SK-N-SH (cell line): ENCODE results near the gene PCNX2. TPM values are rescaled to one million over a fixed set of nuclear protein-coding genes. Genes with fewer than 3 reads are reported as not detected.

Experiments
- CTCF ChIA-PET: fragments of 300-600, 350-600 bp; formaldehyde crosslinking; extraction: SDS; loops from one replicate; lab custom pipeline; 2021; lab: Yijun Ruan, JAX
- POLR2A ChIA-PET: fragments of 350-600 bp; sonication (Branson Sonifier 250); formaldehyde crosslinking; extraction: SDS; loops from one replicate; lab custom pipeline; 2020; ENCODE audit warnings: antibody characterized with exemption, inconsistent platforms; lab: Yijun Ruan, JAX
- DNase-seq: peaks from one replicate; pipeline ENCODE4 v3.0.0; 2012
- H2AFZ ChIP-seq: fragments of 200-600 bp; sonication (generic); 2 replicates; pipeline ENCODE4 v1.8.1; 2016; ENCODE audit warnings: antibody characterized with exemption, mild to moderate bottlenecking, low read depth
- H3F3A ChIP-seq: fragments of 200-600 bp; sonication (generic); replicated peaks from 2 replicates; pipeline ENCODE3; 2016; ENCODE audit warnings: antibody characterized with exemption, mild to moderate bottlenecking; ENCODE audit not compliant: insufficient read depth
- H3K27ac ChIP-seq, 2 experiments: fragments of 200-500 bp in 1 of 2; fragments of 200-600 bp in 1 of 2; sonication (Bioruptor generic) in 1 of 2; sonication (generic), shearing (Covaris generic) in 1 of 2; 2 replicates each; pipeline versions ENCODE4 v1.5.1 to v1.6.1; 2014 to 2016; ENCODE audit warnings: low read depth in 2 of 2, inconsistent platforms in 1 of 2, low read length in 1 of 2, mild to moderate bottlenecking in 1 of 2, mixed read lengths in 1 of 2
- H3K27me3 ChIP-seq: fragments of 200-600 bp; sonication (generic), shearing (Covaris generic); 2 replicates; pipeline ENCODE4 v1.6.1; 2016; ENCODE audit warnings: mixed run types; ENCODE audit not compliant: insufficient read depth
- H3K36me3 ChIP-seq, 2 experiments: fragments of 200-500 bp in 1 of 2; fragments of 200-600 bp in 1 of 2; sonication (Bioruptor generic) in 1 of 2; sonication (generic) in 1 of 2; replicated peaks in 1 of 2; 2 replicates each; pipeline versions ENCODE3 to v1.5.1; 2014 to 2016; ENCODE audit warnings: low read length in 1 of 2, mild to moderate bottlenecking in 1 of 2; ENCODE audit not compliant: insufficient read depth in 2 of 2, control insufficient read depth in 1 of 2
- H3K4me1 ChIP-seq, 2 experiments: fragments of 200-500 bp in 1 of 2; fragments of 200-600 bp in 1 of 2; sonication (Bioruptor generic) in 1 of 2; sonication (generic), shearing (Covaris generic) in 1 of 2; 2 replicates each; pipeline versions ENCODE4 v1.5.1 to v1.6.1; 2014 to 2016; ENCODE audit warnings: low read depth in 1 of 2, low read length in 1 of 2, mixed run types in 1 of 2; ENCODE audit not compliant: insufficient read depth in 2 of 2, control insufficient read depth in 1 of 2
- H3K4me2 ChIP-seq: fragments of 200-600 bp; sonication (generic), shearing (Covaris generic); 2 replicates; pipeline ENCODE4 v1.6.1; 2017; ENCODE audit warnings: mixed run types
- H3K4me3 ChIP-seq, 2 experiments: fragments of 200-500 bp in 1 of 2; fragments of 200-600 bp in 1 of 2; sonication (Bioruptor generic) in 1 of 2; sonication (generic), shearing (Covaris generic) in 1 of 2; 2 replicates each; pipeline versions ENCODE4 v1.5.1 to v1.8.1; 2014 to 2016; ENCODE audit warnings: low read depth in 2 of 2, inconsistent platforms in 1 of 2, low read length in 1 of 2, mild to moderate bottlenecking in 1 of 2, mixed read lengths in 1 of 2, moderate library complexity in 1 of 2
- H3K79me2 ChIP-seq: fragments of 200-600 bp; sonication (generic); 2 replicates; pipeline ENCODE4 v1.8.1; 2017; ENCODE audit warnings: mild to moderate bottlenecking; ENCODE audit not compliant: insufficient read depth
- H3K9ac ChIP-seq: fragments of 200-600 bp; sonication (generic); 2 replicates; pipeline ENCODE4 v1.6.1; 2017; ENCODE audit warnings: mixed run types
- H3K9me2 ChIP-seq: fragments of 200-600 bp; sonication (generic); 2 replicates; pipeline ENCODE4 v1.6.1; 2017; ENCODE audit warnings: mixed run types
- H3K9me3 ChIP-seq: fragments of 200-600 bp; sonication (generic); 2 replicates; pipeline ENCODE4 v1.6.1; 2017; ENCODE audit warnings: mixed run types, mild to moderate bottlenecking, moderate library complexity
- H4K20me1 ChIP-seq: fragments of 200-600 bp; sonication (generic); 2 replicates; pipeline ENCODE4 v1.6.1; 2017; ENCODE audit warnings: mild to moderate bottlenecking, mixed run types; ENCODE audit not compliant: insufficient read depth
- FOXJ3 ChIP-seq: sonication (generic); formaldehyde crosslinking; IDR thresholded peaks from 2 replicates; pipeline ENCODE4 v1.5.1; 2020; ENCODE audit warnings: mild to moderate bottlenecking, missing genetic modification reagents
- GABPA ChIP-seq: IDR thresholded peaks from 2 replicates; pipeline ENCODE4 v1.4.0; 2012; ENCODE audit warnings: low read depth, mild to moderate bottlenecking
- GATA2 ChIP-seq: sonication (generic); formaldehyde crosslinking; IDR thresholded peaks from 2 replicates; pipeline ENCODE4 v1.5.0; 2020; ENCODE audit warnings: mild to moderate bottlenecking, missing genetic modification reagents
- IRF3 ChIP-seq: fragments of 150-350 bp; IDR thresholded peaks from 2 replicates; pipeline ENCODE4 v1.6.1; 2016; ENCODE audit warnings: mild to moderate bottlenecking, low read depth, low read length
- MXI1 ChIP-seq: IDR thresholded peaks from 2 replicates; pipeline ENCODE4 v1.6.1; 2012; ENCODE audit warnings: mild to moderate bottlenecking, low read depth, low read length, improper control_type of control experiment
- NFIC ChIP-seq: IDR thresholded peaks from 2 replicates; pipeline ENCODE4 v1.4.0; 2012; ENCODE audit warnings: borderline replicate concordance
- PBX3 ChIP-seq: IDR thresholded peaks from 2 replicates; pipeline ENCODE4; 2012
- RAD21 ChIP-seq: IDR thresholded peaks from 2 replicates; pipeline ENCODE4 v1.6.1; 2012; ENCODE audit warnings: mild to moderate bottlenecking, low read length
- RCOR1 ChIP-seq: fragments of 150-350 bp; IDR thresholded peaks from 2 replicates; pipeline ENCODE4 v1.6.1; 2017; ENCODE audit warnings: antibody characterized with exemption, low read length
- REST ChIP-seq: IDR thresholded peaks from 2 replicates; pipeline ENCODE4 v1.6.1; 2012; ENCODE audit warnings: mild to moderate bottlenecking, low read depth, low read length, moderate library complexity
- RFX5 ChIP-seq: IDR thresholded peaks from 2 replicates; pipeline ENCODE4 v1.6.1; 2012; ENCODE audit warnings: mild to moderate bottlenecking, improper control_type of control experiment, low read length
- SIN3A ChIP-seq: IDR thresholded peaks from 2 replicates; pipeline ENCODE4 v1.6.1; 2012; ENCODE audit warnings: low read depth, mild to moderate bottlenecking, low read length, moderate library complexity, borderline replicate concordance
- SMC3 ChIP-seq: IDR thresholded peaks from 2 replicates; pipeline ENCODE4 v1.6.1; 2012; ENCODE audit warnings: low read depth, low read length, improper control_type of control experiment
- TAF1 ChIP-seq: IDR thresholded peaks from 2 replicates; pipeline ENCODE4 v1.6.1; 2012; ENCODE audit warnings: low read depth, mild to moderate bottlenecking, low read length, moderate library complexity, borderline replicate concordance
- TCF12 ChIP-seq: IDR thresholded peaks from 2 replicates; pipeline ENCODE4 v1.4.0; 2012
- TEAD4 ChIP-seq: IDR thresholded peaks from 2 replicates; pipeline ENCODE4 v1.4.0; 2012; ENCODE audit warnings: mild to moderate bottlenecking, borderline replicate concordance; ENCODE audit not compliant: insufficient read depth
- USF2 ChIP-seq: fragments of 150-350 bp; IDR thresholded peaks from 2 replicates; pipeline ENCODE4 v1.6.1; 2017; ENCODE audit warnings: antibody characterized with exemption, low read length, low read depth, borderline replicate concordance
- YY1 ChIP-seq: IDR thresholded peaks from 2 replicates; pipeline ENCODE4 v1.4.0; 2012; ENCODE audit warnings: low read depth, mild to moderate bottlenecking
- ZBTB33 ChIP-seq: IDR thresholded peaks from 2 replicates; pipeline ENCODE4 v1.4.0; 2012; ENCODE audit warnings: low read depth, borderline replicate concordance
- WGBS: methylation state at CpG from one replicate; pipeline ENCODE4 v1.1.6; 2017; ENCODE audit warnings: low lambda C conversion rate; 5-methylcytosine and 5-hydroxymethylcytosine counted together
- polyA plus RNA-seq, 3 experiments: library from polyadenylated mRNA; depleted of rRNA; stranded (reverse); fragments of >200 nt; gene quantifications; 2 replicates each; pipeline ENCODE4 v1.2.3, GENCODE V29; 2012

PCNX2 gene
- polyA plus RNA-seq, 1 of the 3 experiments (the other 2 are of a cell fraction), result 10.6 TPM

- no peaks in the 10 kb centered on the region for H3K27me3 ChIP-seq
Measured at GRCh38 chr1:233170741-233171140, 124.8 kb downstream of the PCNX2 start.

More at GRCh38 chr1:233170741-233171140, 124.8 kb downstream of the PCNX2 start:
- no peak for DNase-seq
- Histone ChIP-seq H3K4me3 (no peak overlapping the region), H3K4me1 (no peaks in the 10 kb centered on the region), H3K9me2 (no peaks in the 10 kb centered on the region), H3K36me3 (peaks cover 33 to 34% of the 10 kb centered on the region in 2 experiments), H3K4me2 (no peak overlapping the region), H3K9ac (no peak overlapping the region), H3K27ac (no peak overlapping the region), H4K20me1 (no peaks in the 10 kb centered on the region), H3F3A (no peaks in the 10 kb centered on the region), H2AFZ (no peak overlapping the region), H3K79me2 (no peaks in the 10 kb centered on the region), H3K9me3 (no peaks in the 10 kb centered on the region)
- ChIA-PET CTCF (no interaction called here), POLR2A (no interaction called here)
- TF ChIP-seq YY1, result no peak
- TF ChIP-seq USF2, result no peak
- no peak for TF ChIP-seq IRF3
- no peak for TF ChIP-seq SIN3A
- TF ChIP-seq TAF1, result no peak
- TF ChIP-seq SMC3, result no peak
- no peak for TF ChIP-seq ZBTB33
- no peak for TF ChIP-seq GABPA
- TF ChIP-seq RAD21, result no peak
- TF ChIP-seq REST, result no peak
- TF ChIP-seq RCOR1, result no peak
- no peak for TF ChIP-seq TEAD4
- no peak for TF ChIP-seq RFX5
- TF ChIP-seq GATA2, result no peak
- TF ChIP-seq FOXJ3 (CRISPR knock-in tag), result no peak
- no peak for TF ChIP-seq PBX3
- TF ChIP-seq NFIC, result no peak
- TF ChIP-seq MXI1, result no peak
- no peak for TF ChIP-seq TCF12
- WGBS, result 96% methylated on average over 9 of the region's 9 CpGs
